NCI-H2029 treated with DMSO at 0.1 percent for 48 hours (cell line): ENCODE measurements around the gene TPP1.
A peak's percentile ranks its signal among the peaks of the same experiment; 100 is the strongest.

Experiments
- DNase-seq: peaks from one replicate; lab custom pipeline; 2025; lab: John Stamatoyannopoulos, UW

The TPP1 gene

DNA sequence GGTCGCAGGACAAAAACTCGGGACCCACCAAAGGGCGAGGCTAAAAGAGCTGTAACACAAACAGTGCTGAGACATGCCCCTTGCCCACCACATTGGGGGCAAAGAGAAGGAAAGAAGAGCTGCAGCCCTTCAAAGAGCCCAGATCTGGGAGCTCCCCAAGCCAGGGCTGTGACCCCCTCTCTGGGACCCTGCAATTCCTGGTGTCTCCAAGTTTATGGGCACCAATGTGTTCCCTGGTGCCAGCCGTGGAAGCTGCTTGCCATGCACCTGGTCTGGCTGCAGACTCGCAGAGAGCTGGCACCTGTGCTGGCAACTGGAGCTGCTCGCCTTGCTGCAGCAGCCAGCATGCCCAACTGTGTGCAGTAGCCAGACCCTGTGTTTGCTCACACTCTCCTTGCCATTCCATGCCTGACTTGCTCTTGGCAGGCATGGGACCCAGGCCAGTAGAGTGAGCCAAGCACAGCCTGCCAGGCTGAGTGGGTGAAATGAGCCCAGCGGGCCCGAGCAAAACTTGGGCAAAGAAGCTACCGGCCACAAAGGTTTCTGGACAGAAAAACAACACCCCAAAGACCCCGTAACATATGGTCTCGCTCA lies 31.8 kb downstream of the TPP1 start:
- peak; percentile 52 for DNase-seq

- peak; percentile 15 for DNase-seq
These were observed 32.5 kb downstream of the TPP1 start for GRCh38 chr11:6586434-6587359.

DNA sequence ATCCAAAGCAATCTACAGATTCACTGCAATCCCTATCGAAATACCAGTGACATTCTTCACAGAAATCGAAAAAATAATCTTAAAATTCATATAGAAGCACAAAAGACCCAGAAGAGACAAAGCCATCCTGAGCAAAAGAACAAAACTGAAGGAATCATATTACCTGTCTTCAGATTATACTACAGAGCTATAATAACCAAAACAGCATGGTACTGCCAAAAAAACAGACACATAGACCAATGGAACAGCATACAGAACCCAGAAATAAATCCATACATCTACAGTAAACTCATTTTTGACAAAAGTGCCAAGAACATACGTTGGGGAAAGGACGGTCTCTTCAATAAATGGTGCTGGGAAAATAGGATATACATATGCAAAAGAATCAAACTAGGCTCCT lies 34.7 kb downstream of the TPP1 start:
- no peak for DNase-seq

GRCh38 chr11:6583584-6583983 lies 35.6 kb downstream of the TPP1 start:
- DNase-seq: no peak

DNA sequence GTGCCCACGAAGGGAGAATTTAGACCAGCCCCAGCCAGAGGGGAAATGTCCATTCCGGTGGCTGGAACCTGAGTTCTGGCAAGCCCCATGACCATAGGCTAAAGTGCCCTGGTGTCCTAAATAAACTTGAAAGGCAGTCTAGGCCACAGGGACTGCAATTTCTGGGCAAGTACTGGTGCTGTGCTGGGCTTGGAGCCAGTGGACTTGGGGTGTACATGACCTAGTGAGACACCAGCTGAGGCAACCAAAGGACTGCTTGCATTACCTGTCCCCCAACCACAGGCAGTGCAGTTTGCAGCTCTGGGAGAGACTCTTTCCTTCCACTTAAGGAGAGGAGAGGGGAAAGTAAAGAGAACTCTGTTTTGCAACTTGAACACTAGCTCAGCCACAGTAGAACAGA lies 39.5 kb downstream of the TPP1 start:
- DNase-seq: no peak

DNA sequence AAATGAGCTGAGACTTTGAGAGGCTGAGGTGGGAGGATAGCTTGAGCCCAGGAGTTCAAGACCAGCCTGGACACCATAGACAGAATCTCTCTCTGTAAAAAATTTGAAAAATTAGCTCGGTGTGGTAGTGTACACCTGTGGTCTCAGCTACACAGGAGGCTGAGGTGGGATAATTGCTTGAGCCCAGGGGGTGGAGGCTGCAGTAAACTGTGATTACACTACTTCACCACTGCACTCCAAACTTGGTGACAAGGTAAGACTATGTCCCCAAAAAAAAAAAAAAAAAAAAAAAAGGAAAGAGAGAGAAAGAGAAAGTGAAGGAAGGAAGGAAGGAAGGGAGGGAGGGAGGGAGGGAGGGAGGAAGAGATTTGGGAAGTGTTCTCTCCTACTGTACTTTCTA lies 41.1 kb downstream of the TPP1 start:
- DNase-seq: no peak

DNA sequence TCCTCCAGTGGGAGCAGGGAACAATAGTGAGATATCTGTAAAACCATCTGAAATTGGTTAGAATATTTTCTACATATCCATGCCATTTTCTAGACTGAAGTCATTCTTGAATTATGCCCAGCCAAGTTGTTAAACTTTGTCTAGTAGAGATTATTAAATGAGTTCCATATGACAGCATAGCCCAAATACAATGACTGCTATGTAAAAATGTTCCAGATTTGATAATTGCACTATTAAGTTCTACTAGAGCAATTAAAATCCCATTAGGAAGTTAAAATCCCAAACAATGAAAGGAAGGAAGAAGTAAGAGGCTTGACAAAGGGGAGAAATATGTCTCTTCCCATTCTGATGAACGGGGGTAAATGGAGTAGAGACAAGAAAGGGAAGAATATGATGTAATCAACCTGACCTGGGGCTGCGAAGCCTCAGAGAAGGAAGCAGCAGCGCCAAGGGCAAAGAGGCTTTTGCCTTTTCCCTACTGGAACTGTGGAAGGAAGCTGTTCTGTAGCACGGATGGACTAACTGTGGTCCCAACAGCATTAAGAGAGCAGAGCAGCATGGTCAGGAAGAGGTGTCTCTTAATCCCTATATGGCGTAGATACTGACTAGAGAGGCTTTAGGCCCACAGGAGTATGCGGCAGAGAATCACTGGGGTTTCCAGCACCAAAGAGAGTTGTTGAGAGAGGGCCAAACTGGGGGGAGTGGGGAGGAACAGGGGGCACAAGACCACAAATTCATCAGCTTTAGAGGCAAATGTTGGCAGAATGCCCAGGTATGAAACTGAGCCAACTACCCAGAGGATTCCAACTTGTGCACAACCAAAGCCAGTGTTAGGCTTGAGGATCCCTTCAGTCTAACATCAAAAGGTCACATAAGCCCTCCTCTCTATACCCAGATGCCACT lies 42.5 kb downstream of the TPP1 start:
- DNase-seq: peak; percentile 35

GRCh38 chr11:6574816-6575715 lies 44.2 kb downstream of the TPP1 start:
- DNase-seq: no peak

GRCh38 chr11:6572215-6572614 lies 47.0 kb downstream of the TPP1 start:
- no peak for DNase-seq

DNA sequence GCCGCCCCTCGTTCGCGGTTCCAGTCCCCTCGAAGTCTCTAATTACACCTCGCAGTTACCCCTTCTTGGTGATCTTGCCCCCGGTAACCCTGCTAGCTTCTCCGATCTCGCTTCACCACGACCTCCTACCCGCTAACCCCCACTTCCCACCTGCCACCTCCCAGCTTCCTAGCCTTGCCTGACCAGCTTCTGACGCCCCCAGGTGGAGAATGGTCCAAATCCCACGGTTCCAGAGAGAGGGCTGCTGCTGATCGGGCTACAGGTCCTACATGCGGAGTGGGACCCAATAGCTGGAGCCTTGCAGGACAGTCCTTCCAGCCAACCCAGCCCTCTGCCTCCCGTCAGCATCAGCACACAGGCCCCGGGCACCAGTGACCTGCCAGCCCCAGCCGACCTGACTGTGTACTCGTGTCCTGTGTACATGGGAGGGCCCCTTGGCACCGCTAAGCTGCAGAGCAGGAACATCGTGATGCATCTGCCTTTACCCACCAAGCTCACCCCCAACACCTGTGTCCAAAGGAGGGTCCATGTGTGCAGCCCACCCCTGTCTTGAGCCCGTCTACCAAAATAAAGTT lies 47.7 kb downstream of the TPP1 start:
- no peak for DNase-seq

DNA sequence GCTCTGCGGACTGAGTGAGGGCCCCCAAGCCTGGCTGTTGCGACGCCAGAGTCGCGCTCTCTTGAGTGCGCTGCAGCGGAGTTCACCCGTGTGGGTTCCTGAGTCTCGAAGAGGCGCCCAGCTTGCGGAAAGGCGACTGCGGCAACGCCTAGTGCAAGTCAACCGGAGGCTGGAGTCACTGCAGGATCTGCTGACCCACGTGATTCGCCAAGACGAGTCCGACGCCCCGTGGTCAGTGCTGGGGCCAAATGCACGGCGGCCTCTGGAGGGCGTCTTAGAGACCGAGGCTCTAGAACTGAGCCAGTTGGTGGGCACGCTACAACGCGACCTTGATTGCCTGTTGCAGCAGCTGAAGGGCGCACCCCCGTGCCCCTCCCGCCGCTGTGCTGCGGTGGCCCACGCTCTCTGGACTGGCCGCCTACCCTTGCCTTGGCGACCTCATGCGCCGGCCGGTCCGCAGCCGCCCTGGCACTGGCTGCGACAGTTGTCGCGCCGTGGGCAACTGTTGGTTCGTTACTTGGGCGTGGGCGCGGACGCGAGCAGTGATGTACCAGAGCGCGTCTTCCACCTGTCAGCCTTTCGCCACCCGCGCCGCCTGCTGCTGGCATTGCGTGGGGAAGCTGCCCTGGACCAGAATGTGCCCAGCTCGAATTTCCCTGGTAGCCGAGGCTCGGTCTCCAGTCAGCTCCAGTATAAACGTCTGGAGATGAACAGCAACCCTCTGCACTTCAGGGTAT lies 48.4 kb downstream of the TPP1 start:
- no peak for DNase-seq

DNA sequence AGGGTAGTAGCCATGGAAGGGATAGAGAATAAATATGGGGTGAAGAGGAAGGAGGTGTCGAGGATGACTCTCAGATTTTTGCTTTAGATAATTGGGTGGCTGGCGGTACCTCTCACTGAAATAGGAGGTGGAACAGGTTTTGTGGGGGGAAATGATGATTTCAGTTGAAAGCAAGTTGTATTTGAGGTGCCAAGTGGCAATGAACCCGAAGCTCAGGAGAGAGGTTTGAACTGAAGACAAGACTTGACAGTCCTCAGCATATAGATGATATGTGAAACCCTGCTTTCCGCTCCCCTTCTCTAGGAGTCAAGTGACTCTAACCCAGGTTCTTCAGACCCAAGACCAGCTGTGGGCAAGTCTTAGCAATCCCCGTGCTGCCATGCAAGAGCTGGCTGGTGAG lies 49.5 kb downstream of the TPP1 start:
- no peak for DNase-seq

DNA sequence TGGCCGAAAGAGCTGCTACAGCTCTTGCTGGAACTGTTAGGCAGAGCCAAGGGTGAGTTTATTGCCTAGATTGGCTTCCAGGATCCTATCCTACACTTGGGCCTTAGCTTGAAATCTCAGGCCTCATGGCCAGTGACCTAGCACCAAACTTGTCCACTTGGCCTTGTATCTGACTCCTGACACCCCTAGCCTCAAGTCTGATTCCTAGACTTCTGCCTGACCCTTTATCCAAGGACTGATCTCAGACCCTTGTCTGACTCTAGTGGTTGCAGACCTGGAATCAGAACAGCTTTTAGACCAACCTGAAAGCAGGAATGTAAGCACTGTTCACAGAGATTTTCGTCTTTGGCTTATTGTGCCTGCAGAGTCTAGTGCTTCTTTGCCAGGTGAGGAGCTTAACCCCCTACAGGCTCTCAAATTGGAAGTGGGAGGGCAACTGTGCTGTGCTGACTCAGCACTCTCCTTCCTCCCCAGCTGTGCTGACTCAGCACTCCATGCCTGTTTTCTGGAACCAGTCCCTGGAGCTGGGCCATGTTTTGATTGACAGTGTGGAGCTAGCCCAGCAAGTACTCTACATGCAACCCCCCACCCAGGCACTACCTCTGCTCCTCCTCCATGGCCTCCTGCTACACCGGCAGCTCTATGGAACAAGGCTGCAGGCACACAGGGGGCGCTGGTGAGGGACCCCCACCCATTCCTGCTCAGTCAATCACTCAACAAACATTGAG lies 50.9 kb downstream of the TPP1 start:
- DNase-seq: peak; percentile 52

DNA sequence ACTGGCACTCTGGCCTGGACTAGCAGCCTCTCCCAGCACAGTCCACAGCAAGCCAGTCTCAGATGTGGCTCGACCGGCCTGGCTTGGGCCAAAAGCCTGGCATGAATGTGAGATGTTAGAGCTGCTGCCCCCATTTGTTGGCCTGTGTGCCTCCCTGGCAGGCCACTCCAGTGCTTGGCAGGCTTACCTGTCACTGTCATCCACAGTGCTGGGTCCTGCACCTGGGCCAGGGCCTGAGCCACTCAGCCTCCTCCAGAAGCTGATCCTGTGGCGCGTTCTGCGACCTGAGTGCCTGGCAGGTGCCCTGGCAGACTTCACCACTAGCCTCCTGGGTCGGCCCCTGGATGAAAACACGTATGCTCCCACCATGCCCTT lies 51.9 kb downstream of the TPP1 start:
- DNase-seq: no peak

DNA sequence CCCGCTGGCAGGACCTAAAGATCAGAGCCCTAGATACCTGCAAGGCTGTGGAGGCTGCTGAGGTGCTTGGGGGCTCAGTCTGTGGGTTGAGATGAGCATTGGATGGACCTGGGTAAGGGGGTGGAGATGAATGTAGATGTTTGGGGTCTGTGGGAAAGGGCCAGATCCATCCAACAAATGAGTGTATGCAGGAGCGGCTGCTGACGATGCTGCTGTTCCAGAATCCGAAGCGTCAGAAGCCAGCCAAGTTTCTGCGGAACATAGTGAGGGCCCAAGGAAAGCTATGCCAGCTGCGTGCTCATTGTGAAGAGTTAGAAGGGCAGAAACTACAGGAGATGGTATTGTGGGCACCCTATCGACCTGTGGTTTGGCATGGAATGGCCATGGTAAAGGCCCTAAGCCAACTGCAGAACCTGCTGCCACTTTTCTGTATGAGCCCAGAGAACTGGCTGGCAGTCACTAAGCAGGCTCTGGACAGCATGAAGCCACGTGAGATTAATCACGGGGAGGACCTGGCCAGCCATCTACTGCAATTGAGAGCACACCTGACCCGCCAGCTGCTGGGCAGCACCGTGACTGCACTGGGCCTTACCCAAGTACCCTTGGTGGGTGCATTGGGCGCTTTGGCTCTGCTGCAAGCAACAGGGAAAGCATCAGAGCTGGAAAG lies 52.4 kb downstream of the TPP1 start:
- peak; percentile 24 for DNase-seq

GRCh38 chr11:6565988-6566703 lies 53.1 kb downstream of the TPP1 start:
- DNase-seq: no peak

DNA sequence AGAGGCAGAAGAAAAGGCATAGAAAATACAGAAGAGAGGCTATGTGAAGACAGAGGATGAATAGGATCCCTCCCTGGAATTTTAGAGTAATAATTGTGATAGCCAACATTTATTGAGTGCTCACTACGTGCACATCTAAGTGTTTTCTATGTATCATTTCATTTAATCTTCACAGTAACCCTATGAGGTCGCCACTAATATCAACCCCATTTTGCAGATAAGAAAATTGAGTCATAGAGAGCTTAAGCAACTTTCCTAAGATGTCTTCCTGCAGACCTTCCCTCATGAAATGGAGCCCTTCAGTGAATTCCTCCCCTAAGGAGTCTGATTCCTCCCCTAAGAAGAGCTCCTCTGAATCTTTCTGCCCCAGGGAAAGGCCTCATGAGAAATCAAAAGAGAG lies 53.9 kb downstream of the TPP1 start:
- no peak for DNase-seq

DNA sequence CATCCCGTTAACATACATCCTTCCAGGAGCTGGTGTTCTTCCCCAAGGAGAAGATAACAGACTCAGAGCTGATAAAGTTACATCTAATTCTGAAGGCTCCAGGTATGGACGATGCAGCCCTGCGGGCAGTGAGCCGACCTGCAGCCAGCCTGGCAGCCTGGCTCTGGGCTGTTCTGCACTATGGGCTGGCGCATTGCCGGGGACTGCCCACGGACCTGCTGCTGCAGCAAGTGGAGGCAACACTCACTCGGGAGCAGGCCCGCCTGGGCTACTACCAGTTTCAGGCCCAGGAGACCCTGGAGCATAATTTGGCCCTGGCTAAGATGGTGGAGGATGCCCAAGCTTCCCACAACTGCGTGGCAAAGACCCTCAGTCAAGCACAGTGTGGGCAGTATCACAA lies 55.6 kb downstream of the TPP1 start:
- DNase-seq: no peak
